Osteocyte (in vitro differentiated cells): ENCODE results near the gene LSM11. TPM values are rescaled to one million over a fixed set of nuclear protein-coding genes. Genes with fewer than 3 reads are reported as not detected.

Experiments
- DNase-seq: peaks from one replicate; pipeline ENCODE4 v3.0.0; 2021; ENCODE audit warnings: mixed read lengths; ENCODE audit not compliant: unreplicated experiment; ENCODE audit errors: extremely low spot score
- H3K27ac Mint-ChIP-seq: one replicate; pipeline ENCODE4 v1.8.0; 2021; ENCODE audit warnings: mild to moderate bottlenecking, mixed read lengths; ENCODE audit not compliant: unreplicated experiment
- H3K27me3 Mint-ChIP-seq: one replicate; pipeline ENCODE4 v1.8.0; 2021; ENCODE audit warnings: mixed read lengths; ENCODE audit not compliant: unreplicated experiment
- H3K36me3 Mint-ChIP-seq: one replicate; pipeline ENCODE4 v1.8.0; 2021; ENCODE audit warnings: mixed read lengths; ENCODE audit not compliant: unreplicated experiment
- H3K4me1 Mint-ChIP-seq: one replicate; pipeline ENCODE4 v1.8.0; 2021; ENCODE audit warnings: mixed read lengths; ENCODE audit not compliant: unreplicated experiment
- H3K4me3 Mint-ChIP-seq: one replicate; pipeline ENCODE4 v1.8.0; 2021; ENCODE audit warnings: mild to moderate bottlenecking, moderate library complexity, mixed read lengths; ENCODE audit not compliant: unreplicated experiment
- H3K9me3 Mint-ChIP-seq: one replicate; pipeline ENCODE4 v1.8.0; 2021; ENCODE audit warnings: mixed read lengths; ENCODE audit not compliant: unreplicated experiment
- CTCF ChIP-seq: fragments of 200-600 bp; sonication (generic); IDR thresholded peaks from 2 replicates; pipeline ENCODE4 v1.5.0; 2021; ENCODE audit warnings: antibody characterized with exemption, mild to moderate bottlenecking, moderate library complexity
- total RNA-seq: library from RNA; stranded (reverse); gene quantifications from 2 replicates; pipeline ENCODE4 v1.2.1, GENCODE V29; 2021

The LSM11 gene
- total RNA-seq, 1 donor from 2014 or later: 7.2 TPM

- H3K4me3 Mint-ChIP-seq: peak overlapping the region; percentile 89
- H3K9me3 Mint-ChIP-seq: no peaks in the 10 kb centered on the region
- DNase-seq: no peak
- H3K27ac Mint-ChIP-seq: peak overlapping the region; percentile 69
- no peaks in the 10 kb centered on the region for H3K27me3 Mint-ChIP-seq
- H3K36me3 Mint-ChIP-seq: no peaks in the 10 kb centered on the region
- H3K4me1 Mint-ChIP-seq: peaks cover 35% of the 10 kb centered on the region
- TF ChIP-seq CTCF: no peak
Observed at GRCh38 chr5:157744051-157745011, 819 bp downstream of the LSM11 start.

- no peaks in the 10 kb centered on the region for H3K36me3 Mint-ChIP-seq
- DNase-seq: no peak
- H3K4me1 Mint-ChIP-seq: peaks cover 41% of the 10 kb centered on the region
- H3K27ac Mint-ChIP-seq: no peak overlapping the region
- no peaks in the 10 kb centered on the region for H3K9me3 Mint-ChIP-seq
- peak overlapping the region; percentile 89 for H3K4me3 Mint-ChIP-seq
- TF ChIP-seq CTCF: no peak
- no peaks in the 10 kb centered on the region for H3K27me3 Mint-ChIP-seq
Observed at GRCh38 chr5:157745041-157745456, 1.5 kb downstream of the LSM11 start.

- peaks cover 2% of the 10 kb centered on the region for H3K36me3 Mint-ChIP-seq
- H3K9me3 Mint-ChIP-seq: no peaks in the 10 kb centered on the region
- no peak overlapping the region for H3K4me3 Mint-ChIP-seq
- H3K27me3 Mint-ChIP-seq: no peaks in the 10 kb centered on the region
- H3K4me1 Mint-ChIP-seq: peaks cover 47% of the 10 kb centered on the region
- DNase-seq: no peak
- peak overlapping the region; percentile 59 for H3K27ac Mint-ChIP-seq
- TF ChIP-seq CTCF: no peak
Observed at GRCh38 chr5:157747173-157747740, 3.7 kb downstream of the LSM11 start.

GRCh38 chr5:157747766-157748700 lies 4.5 kb downstream of the LSM11 start:
- Mint-ChIP-seq H3K27ac (peak overlapping the region; percentile 59), H3K36me3 (peaks cover 5% of the 10 kb centered on the region), H3K4me3 (no peak overlapping the region), H3K4me1 (peaks cover 47% of the 10 kb centered on the region), H3K9me3 (no peaks in the 10 kb centered on the region), H3K27me3 (no peaks in the 10 kb centered on the region)
- no peak for DNase-seq
- TF ChIP-seq CTCF: no peak
